Neuronal stem cell (in vitro differentiated cells): Measurements from ENCODE around the gene GJD3.

Source experiments
- DNase-seq: peaks from one replicate; pipeline ENCODE4 v3.0.0-alpha.2; 2013; ENCODE audit warnings: low spot score
- H2AFZ ChIP-seq: one replicate; pipeline ENCODE4 v1.6.1; 2013; ENCODE audit warnings: mild to moderate bottlenecking, low read length, inconsistent platforms
- H2AK5ac ChIP-seq: 2 replicates; pipeline ENCODE4 v1.6.1; 2013; ENCODE audit warnings: low read depth, mild to moderate bottlenecking, inconsistent platforms, low read length, moderate library complexity, mixed read lengths
- H2BK120ac ChIP-seq: 2 replicates; pipeline ENCODE4 v1.6.1; 2013; ENCODE audit warnings: low read depth, mild to moderate bottlenecking, inconsistent platforms, low read length, moderate library complexity, mixed read lengths
- H2BK12ac ChIP-seq: one replicate; pipeline ENCODE4 v1.6.1; 2013; ENCODE audit warnings: low read length, inconsistent platforms
- H2BK15ac ChIP-seq: 2 replicates; pipeline ENCODE4 v1.6.1; 2013; ENCODE audit warnings: mild to moderate bottlenecking, low read length, inconsistent platforms, mixed read lengths
- H2BK5ac ChIP-seq: one replicate; pipeline ENCODE4 v1.6.1; 2013; ENCODE audit warnings: inconsistent platforms, mild to moderate bottlenecking, low read length, moderate library complexity
- H3K14ac ChIP-seq: one replicate; pipeline ENCODE4 v1.6.1; 2013; ENCODE audit warnings: low read length, inconsistent platforms
- H3K18ac ChIP-seq: 2 replicates; pipeline ENCODE4 v1.6.1; 2013; ENCODE audit warnings: low read length, inconsistent platforms
- H3K23ac ChIP-seq: 2 replicates; pipeline ENCODE4 v1.6.1; 2013; ENCODE audit warnings: low read depth, mild to moderate bottlenecking, mixed read lengths, low read length, inconsistent platforms; ENCODE audit not compliant: poor library complexity
- H3K27ac ChIP-seq: replicated peaks from 3 replicates; pipeline ENCODE4 v1.5.1; 2013; ENCODE audit warnings: low read length, inconsistent platforms
- H3K27me3 ChIP-seq, 3 experiments: 2 replicates each; pipeline ENCODE4 v1.6.1; 2013; ENCODE audit warnings: low read length in 3 of 3, mild to moderate bottlenecking in 2 of 3, inconsistent platforms in 1 of 3, low read depth in 1 of 3, mixed read lengths in 1 of 3, moderate library complexity in 1 of 3; ENCODE audit not compliant: control insufficient read depth in 3 of 3, insufficient read depth in 3 of 3
- H3K36me3 ChIP-seq, 2 donors: replicated peaks in 1 of 2; 2 replicates each; pipeline ENCODE4 v1.6.1; 2013; ENCODE audit warnings: low read length in 2 of 2; ENCODE audit not compliant: control insufficient read depth in 2 of 2, insufficient read depth in 2 of 2
- H3K4ac ChIP-seq: 2 replicates; pipeline ENCODE4 v1.6.1; 2013; ENCODE audit warnings: inconsistent platforms, mild to moderate bottlenecking, low read length, moderate library complexity
- H3K4me1 ChIP-seq, 2 donors: 1 replicate in 1 of 2; 2 replicates in 1 of 2; pipeline ENCODE4 v1.6.1; 2013; ENCODE audit warnings: low read length in 2 of 2, low read depth in 1 of 2; ENCODE audit not compliant: control insufficient read depth in 2 of 2, insufficient read depth in 1 of 2
- H3K4me2 ChIP-seq: one replicate; pipeline ENCODE4 v1.6.1; 2013; ENCODE audit warnings: mild to moderate bottlenecking, low read length, inconsistent platforms; ENCODE audit not compliant: insufficient read depth, poor library complexity, severe bottlenecking
- H3K4me3 ChIP-seq, 2 donors: 2 replicates each; pipeline ENCODE4 v1.5.1; 2013; ENCODE audit warnings: low read length in 2 of 2, mild to moderate bottlenecking in 2 of 2, inconsistent platforms in 1 of 2, moderate library complexity in 1 of 2
- H3K79me1 ChIP-seq: one replicate; pipeline ENCODE4 v1.6.1; 2013; ENCODE audit warnings: low read depth, mild to moderate bottlenecking, inconsistent platforms, low read length, moderate library complexity
- H3K9ac ChIP-seq: one replicate; pipeline ENCODE4 v1.6.1; 2013; ENCODE audit warnings: mild to moderate bottlenecking, low read depth, low read length, inconsistent platforms; ENCODE audit not compliant: poor library complexity
- H3K9me3 ChIP-seq, 2 donors: replicated peaks in 1 of 2; 2 replicates each; pipeline versions ENCODE3 to v1.6.1; 2013; ENCODE audit warnings: low read length in 2 of 2, mild to moderate bottlenecking in 2 of 2, inconsistent platforms in 1 of 2, low read depth in 1 of 2, mixed read lengths in 1 of 2, moderate library complexity in 1 of 2; ENCODE audit not compliant: control insufficient read depth in 2 of 2, insufficient read depth in 1 of 2
- H4K8ac ChIP-seq: one replicate; pipeline ENCODE4 v1.6.1; 2013; ENCODE audit warnings: low read depth, mild to moderate bottlenecking, inconsistent platforms, low read length, moderate library complexity
- H4K91ac ChIP-seq: one replicate; pipeline ENCODE4 v1.6.1; 2013; ENCODE audit warnings: low read length, low read depth, mild to moderate bottlenecking, inconsistent platforms; ENCODE audit not compliant: poor library complexity
- WGBS, 2 donors: extraction: QIAGEN DNeasy Blood & Tissue Kit; methylation state at CpG; one replicate each; pipeline ENCODE4 v1.1.7; 2013; ENCODE audit warnings: missing lambda C conversion rate in 2 of 2, mixed read lengths in 1 of 2; ENCODE audit not compliant: insufficient read length in 2 of 2, insufficient replicate concordance in 1 of 2; ENCODE audit errors: extremely low coverage in 2 of 2; 5-methylcytosine and 5-hydroxymethylcytosine counted together

GJD3 gene

DNA sequence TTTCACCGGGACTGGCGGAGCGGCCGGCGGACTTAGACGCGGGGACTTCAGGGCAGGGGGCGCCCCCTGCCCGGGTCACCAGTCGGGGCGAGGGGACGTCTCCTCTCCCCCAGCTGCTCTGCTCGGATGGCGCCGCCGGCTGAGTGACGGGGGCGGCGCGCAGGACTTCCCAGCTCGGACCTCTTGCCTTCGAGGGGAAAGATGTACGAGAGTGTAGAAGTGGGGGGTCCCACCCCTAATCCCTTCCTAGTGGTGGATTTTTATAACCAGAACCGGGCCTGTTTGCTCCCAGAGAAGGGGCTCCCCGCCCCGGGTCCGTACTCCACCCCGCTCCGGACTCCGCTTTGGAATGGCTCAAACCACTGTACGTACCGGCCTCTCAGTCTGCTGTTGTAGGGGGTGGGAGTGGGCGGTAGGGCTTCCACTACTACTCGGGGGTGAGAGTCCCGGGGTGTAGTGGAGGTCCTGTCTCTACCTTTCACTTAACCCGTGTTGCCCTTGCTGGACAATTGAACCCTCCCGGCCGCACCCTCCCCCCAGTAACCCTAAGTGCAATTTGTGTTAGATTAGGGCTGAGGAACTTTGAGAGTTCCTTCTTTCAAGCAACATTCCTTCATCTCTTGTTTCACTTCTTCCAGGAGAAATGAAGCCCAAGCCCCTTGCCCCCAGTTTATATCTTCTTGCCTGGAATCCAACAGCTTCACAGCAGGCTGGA, 21.9 kb downstream of the GJD3 start:
- Histone ChIP-seq H2AFZ (peak overlapping the region; percentile 91), H3K23ac (peak overlapping the region; percentile 52), H3K4me1 (peaks cover 51 to 55% of the 10 kb centered on the region in 2 donors), H3K9me3 (peaks cover 0 to under 1% of the 10 kb centered on the region in 2 donors), H3K4ac (no peak overlapping the region), H3K36me3 (peaks cover 0 to 2% of the 10 kb centered on the region in 2 donors), H3K9ac (peak overlapping the region; percentile 21), H2BK15ac (peak overlapping the region; percentile 91), H3K27me3 (peaks cover 0 to 17% (median 2%) of the 10 kb centered on the region in 3 experiments), H3K18ac (peak overlapping the region; percentile 97), H2AK5ac (peak overlapping the region; percentile 47), H2BK12ac (no peak overlapping the region), H2BK120ac (no peak overlapping the region), H4K91ac (no peak overlapping the region), H3K79me1 (peaks cover 5% of the 10 kb centered on the region), H3K4me2 (peak overlapping the region; percentile 86), H4K8ac (no peak overlapping the region), H3K4me3 (peak overlapping the region; percentile 56 to 86), H3K27ac (no peak overlapping the region), H2BK5ac (no peak overlapping the region), H3K14ac (peak overlapping the region; percentile 32)
- WGBS, 2 donors, result no CpG with 5 or more reads among the region's 38 CpGs
- no peak for DNase-seq

DNA sequence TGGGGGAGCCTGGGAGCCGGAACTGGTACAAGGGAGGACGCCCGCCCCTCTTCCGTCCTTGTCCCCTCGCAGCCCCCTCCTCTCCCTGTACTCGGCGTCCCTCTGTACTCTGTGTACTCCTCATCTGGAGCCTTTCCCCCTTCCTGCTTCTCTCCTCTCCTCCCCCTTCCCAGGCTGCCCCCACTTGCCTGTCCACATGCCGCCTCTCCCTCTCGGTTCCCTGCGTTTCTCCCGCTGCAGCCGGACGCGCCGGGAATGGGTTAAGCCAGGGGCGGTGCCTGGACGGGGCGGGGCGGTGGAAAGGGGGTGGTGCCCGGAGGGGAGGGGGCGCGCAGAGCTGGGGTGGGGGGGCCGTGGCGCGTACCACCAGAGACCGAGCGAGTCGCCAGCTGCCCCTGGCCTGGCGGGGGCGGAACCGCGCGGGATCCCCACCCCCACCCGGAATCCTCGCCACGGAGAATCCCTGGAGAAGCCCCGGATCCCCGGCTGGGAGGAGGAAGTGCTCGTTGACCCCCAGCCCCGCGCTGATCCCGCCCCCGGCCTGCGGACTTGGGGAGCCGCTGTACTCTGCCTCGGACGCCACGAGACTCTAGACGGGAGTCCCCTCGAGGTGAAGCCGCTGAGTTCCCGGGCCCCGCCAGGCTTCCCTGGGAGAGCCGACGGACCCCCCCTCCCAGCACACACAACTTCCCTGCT, 22.6 kb downstream of the GJD3 start:
- peak overlapping the region; percentile 65 for H3K27ac ChIP-seq
- H2BK12ac ChIP-seq, result no peak overlapping the region
- H3K23ac ChIP-seq, result peak overlapping the region; percentile 25
- peaks cover 0 to 2% of the 10 kb centered on the region in 2 donors for H3K36me3 ChIP-seq
- no CpG with 5 or more reads among the region's 55 CpGs for WGBS, 2 donors
- H3K79me1 ChIP-seq, result peaks cover 5% of the 10 kb centered on the region
- peak overlapping the region; percentile 56 to 86 for H3K4me3 ChIP-seq
- peak overlapping the region; percentile 91 for H2AFZ ChIP-seq
- peak overlapping the region; percentile 97 for H3K18ac ChIP-seq
- peak overlapping the region; percentile 99 for H3K4me2 ChIP-seq
- H3K9ac ChIP-seq, result peak overlapping the region; percentile 86
- H3K9me3 ChIP-seq, result peaks cover 0 to 2% of the 10 kb centered on the region in 2 donors
- H3K14ac ChIP-seq, result peak overlapping the region; percentile 78
- H2BK15ac ChIP-seq, result peak overlapping the region; percentile 91
- no peak overlapping the region for H2BK5ac ChIP-seq
- no peak for DNase-seq
- H3K4ac ChIP-seq, result no peak overlapping the region
- H4K91ac ChIP-seq, result no peak overlapping the region
- peaks cover 46 to 48% of the 10 kb centered on the region in 2 donors for H3K4me1 ChIP-seq
- H2AK5ac ChIP-seq, result peak overlapping the region; percentile 47
- no peak overlapping the region for H2BK120ac ChIP-seq
- no peak overlapping the region for H4K8ac ChIP-seq
- H3K27me3 ChIP-seq, result peaks cover 0 to 16% (median 2%) of the 10 kb centered on the region in 3 experiments

DNA sequence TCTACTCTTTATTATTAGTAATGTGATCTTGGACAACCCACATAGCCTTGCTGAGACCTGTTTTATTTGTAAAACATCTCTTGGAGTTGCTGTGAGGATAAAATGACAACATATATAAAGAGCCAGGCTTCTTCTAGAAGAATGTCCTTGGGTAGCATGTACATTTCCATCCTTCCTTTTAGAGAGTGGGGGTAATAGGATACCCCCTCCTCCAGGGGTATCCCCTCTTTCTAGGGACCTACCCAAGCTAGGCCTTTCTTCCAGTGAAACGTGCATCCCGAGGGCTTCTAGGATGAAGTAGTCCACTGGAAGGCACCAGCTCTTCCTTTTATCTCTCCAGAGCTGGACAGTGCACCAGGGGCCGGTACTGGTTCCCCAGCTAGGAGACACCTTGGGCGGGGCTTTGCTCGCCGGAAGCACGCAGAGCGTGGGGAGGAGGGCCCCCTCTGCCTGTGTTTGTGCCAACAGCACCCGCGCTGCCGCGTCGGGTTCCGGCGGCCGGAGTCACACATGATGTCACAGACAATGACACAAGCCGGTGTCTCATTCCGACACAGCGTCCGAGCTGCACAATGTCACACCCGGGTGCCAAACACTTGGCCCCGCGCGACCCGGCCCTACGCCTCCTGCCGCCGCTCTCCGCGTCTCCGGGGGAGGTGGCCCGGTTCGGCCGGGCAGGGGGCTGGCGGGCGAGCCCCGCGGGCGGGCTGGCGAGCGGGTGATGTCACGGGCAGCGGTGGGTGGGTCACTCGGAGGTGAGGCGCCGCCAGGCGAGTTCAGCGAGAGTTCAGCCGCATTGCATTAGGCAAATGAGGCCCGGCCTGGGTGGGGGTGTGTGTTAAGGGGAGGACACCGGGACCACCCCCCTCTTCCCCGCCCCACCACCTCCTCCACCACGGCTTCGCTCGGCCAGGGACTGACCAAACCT, 23.4 kb downstream of the GJD3 start:
- H2AK5ac ChIP-seq, result peak overlapping the region; percentile 36
- H4K91ac ChIP-seq, result peak overlapping the region; percentile 64
- H3K9me3 ChIP-seq, result peaks cover 0 to 2% of the 10 kb centered on the region in 2 donors
- peaks cover 39 to 40% of the 10 kb centered on the region in 2 donors for H3K4me1 ChIP-seq
- H2AFZ ChIP-seq, result peak overlapping the region; percentile 91
- peak overlapping the region; percentile 65 for H3K27ac ChIP-seq
- peak overlapping the region; percentile 92 for H3K18ac ChIP-seq
- H3K23ac ChIP-seq, result peak overlapping the region; percentile 25
- H2BK5ac ChIP-seq, result peak overlapping the region; percentile 49
- H3K36me3 ChIP-seq, result peaks cover 0 to 2% of the 10 kb centered on the region in 2 donors
- peaks cover 5% of the 10 kb centered on the region for H3K79me1 ChIP-seq
- WGBS, 2 donors, result no CpG with 5 or more reads among the region's 55 CpGs
- peak overlapping the region; percentile 56 to 86 for H3K4me3 ChIP-seq
- H3K14ac ChIP-seq, result peak overlapping the region; percentile 78
- H3K4ac ChIP-seq, result no peak overlapping the region
- H2BK12ac ChIP-seq, result peak overlapping the region; percentile 80
- peak overlapping the region; percentile 99 for H3K4me2 ChIP-seq
- peaks cover 0 to 15% (median 2%) of the 10 kb centered on the region in 3 experiments for H3K27me3 ChIP-seq
- DNase-seq, result peak; percentile 71
- H3K9ac ChIP-seq, result peak overlapping the region; percentile 86
- H4K8ac ChIP-seq, result no peak overlapping the region
- H2BK120ac ChIP-seq, result no peak overlapping the region
- H2BK15ac ChIP-seq, result no peak overlapping the region
